HFFc6 (cell line): ENCODE measurements around the gene OR8B8. TPM values are rescaled to one million over a fixed set of nuclear protein-coding genes. Genes with fewer than 3 reads are reported as not detected.

Source experiments
- DNase-seq: peaks from one replicate; pipeline ENCODE4 v3.0.0-alpha.2; 2018
- H3K27ac Mint-ChIP-seq: 2 replicates; pipeline ENCODE4 v1.8.0; 2020; ENCODE audit warnings: mild to moderate bottlenecking, mixed read lengths
- H3K27me3 Mint-ChIP-seq: 2 replicates; pipeline ENCODE4 v1.8.0; 2021; ENCODE audit warnings: mild to moderate bottlenecking, moderate library complexity, mixed read lengths; ENCODE audit not compliant: insufficient read depth
- H3K36me3 Mint-ChIP-seq: 2 replicates; pipeline ENCODE4 v1.8.0; 2021; ENCODE audit warnings: low read depth, mixed read lengths
- H3K4me1 Mint-ChIP-seq: 2 replicates; pipeline ENCODE4 v1.8.0; 2020; ENCODE audit warnings: low read depth, mixed read lengths
- H3K4me3 Mint-ChIP-seq: 2 replicates; pipeline ENCODE4 v1.8.0; 2020; ENCODE audit warnings: mild to moderate bottlenecking, moderate library complexity, mixed read lengths
- H3K9me3 Mint-ChIP-seq: 2 replicates; pipeline ENCODE4 v1.8.0; 2020; ENCODE audit warnings: mild to moderate bottlenecking, mixed read lengths
- long read RNA-seq: library from polyadenylated mRNA; unstranded; transcript quantifications from one replicate; pipeline ENCODE4 v2.0.0, GENCODE V29; 2019
- total RNA-seq, 6 experiments: library from RNA; stranded (reverse); fragmentation: NEBNext Ultra II Directional; extraction: Animal tissue kit (Norgen Biotek cat#: 25700); gene quantifications; 2 replicates in 1 of 6; 3 replicates in 5 of 6; pipeline ENCODE4 v1.2.3, GENCODE V29; 2021
- TF ChIP-seq, protein P1 (sequence below): fragments of 200-600 bp; sonication (generic); IDR thresholded peaks from 2 replicates; pipeline ENCODE4 v1.5.0; 2021; ENCODE audit warnings: antibody characterized with exemption, mild to moderate bottlenecking

The OR8B8 gene, protein sequence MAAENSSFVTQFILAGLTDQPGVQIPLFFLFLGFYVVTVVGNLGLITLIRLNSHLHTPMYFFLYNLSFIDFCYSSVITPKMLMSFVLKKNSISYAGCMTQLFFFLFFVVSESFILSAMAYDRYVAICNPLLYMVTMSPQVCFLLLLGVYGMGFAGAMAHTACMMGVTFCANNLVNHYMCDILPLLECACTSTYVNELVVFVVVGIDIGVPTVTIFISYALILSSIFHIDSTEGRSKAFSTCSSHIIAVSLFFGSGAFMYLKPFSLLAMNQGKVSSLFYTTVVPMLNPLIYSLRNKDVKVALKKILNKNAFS
- total RNA-seq, result not detected
- long read RNA-seq, result 0 reads

DNA sequence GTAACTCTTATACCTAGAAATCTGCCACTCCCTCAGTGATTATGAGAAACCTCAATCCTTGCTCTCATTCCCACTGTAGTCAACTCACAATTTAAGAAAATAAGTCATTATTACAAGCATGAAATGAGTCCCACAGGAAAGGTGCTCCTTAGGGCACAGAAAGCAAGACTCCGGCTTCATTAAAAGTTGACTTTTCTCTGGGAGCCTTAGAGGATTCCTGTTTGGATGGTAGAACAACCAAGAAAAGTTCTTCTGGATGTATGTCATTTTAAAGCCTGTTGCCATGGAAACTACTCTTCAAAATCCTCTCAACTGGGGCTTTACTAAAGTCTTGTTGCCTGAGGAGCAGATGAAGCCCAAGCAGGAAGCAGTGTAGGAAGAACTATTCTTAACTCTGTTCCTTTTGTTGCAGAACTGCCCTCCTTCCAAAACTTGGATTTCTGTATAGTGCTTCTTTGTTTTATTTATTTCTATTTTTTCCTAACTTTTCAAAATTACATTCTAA, at the start of gene OR8B8:
OR8B8 (minus strand) TSS at position 51 of the 505 bp plus-strand sequence. CDS start 4,611 bp downstream, outside the sequence.
- Mint-ChIP-seq H3K4me1 (no peaks in the 10 kb centered on the region), H3K9me3 (no peaks in the 10 kb centered on the region)

DNA sequence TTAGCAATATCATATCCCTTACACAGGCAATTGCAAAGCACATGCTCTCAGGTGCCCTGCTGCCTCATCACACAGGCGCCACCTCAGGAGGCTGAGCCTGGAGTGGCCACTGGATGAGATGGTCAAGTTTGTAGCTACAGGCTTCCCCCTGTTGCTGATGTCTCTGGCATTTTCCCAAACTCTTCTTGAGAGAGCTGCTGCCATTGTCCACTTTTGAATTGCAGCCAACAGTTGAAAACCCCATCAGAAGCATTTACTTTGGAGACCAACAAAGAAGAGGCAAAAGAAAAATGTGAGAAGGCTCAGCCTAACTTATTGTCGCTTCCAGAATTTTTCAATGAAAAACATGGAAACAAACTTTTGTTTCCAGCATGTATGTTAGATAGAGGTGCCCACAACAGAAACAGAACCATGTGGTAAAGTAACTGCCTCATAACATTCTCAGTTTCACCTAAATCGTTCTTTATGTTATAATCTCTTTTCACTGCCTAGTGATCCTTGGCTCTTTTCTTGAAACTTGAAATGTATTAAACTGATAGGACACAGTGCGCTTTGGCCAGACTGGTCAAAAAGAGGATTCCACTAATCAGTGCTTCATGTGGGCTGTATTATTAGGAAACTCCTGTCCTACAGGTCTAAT, 47.6 kb upstream of the OR8B8 start:
- no peaks in the 10 kb centered on the region for H3K36me3 Mint-ChIP-seq
- no peak overlapping the region for H3K4me3 Mint-ChIP-seq
- H3K27ac Mint-ChIP-seq, result no peak overlapping the region
- no peak for DNase-seq
- H3K9me3 Mint-ChIP-seq, result peaks cover 4% of the 10 kb centered on the region
- H3K27me3 Mint-ChIP-seq, result no peaks in the 10 kb centered on the region; the same call in none of the 2 replicates
- TF ChIP-seq, protein P1, sequence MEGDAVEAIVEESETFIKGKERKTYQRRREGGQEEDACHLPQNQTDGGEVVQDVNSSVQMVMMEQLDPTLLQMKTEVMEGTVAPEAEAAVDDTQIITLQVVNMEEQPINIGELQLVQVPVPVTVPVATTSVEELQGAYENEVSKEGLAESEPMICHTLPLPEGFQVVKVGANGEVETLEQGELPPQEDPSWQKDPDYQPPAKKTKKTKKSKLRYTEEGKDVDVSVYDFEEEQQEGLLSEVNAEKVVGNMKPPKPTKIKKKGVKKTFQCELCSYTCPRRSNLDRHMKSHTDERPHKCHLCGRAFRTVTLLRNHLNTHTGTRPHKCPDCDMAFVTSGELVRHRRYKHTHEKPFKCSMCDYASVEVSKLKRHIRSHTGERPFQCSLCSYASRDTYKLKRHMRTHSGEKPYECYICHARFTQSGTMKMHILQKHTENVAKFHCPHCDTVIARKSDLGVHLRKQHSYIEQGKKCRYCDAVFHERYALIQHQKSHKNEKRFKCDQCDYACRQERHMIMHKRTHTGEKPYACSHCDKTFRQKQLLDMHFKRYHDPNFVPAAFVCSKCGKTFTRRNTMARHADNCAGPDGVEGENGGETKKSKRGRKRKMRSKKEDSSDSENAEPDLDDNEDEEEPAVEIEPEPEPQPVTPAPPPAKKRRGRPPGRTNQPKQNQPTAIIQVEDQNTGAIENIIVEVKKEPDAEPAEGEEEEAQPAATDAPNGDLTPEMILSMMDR, result no peak
- no peaks in the 10 kb centered on the region for H3K4me1 Mint-ChIP-seq

More for the DNA sequence above, at the start of gene OR8B8:
- no peak for DNase-seq
- Mint-ChIP-seq H3K27ac (no peak within 1 kb of the TSS), H3K27me3 (peaks cover 4% of the 10 kb centered on the region; the same call in 1 of the 2 replicates), H3K4me3 (no peak within 1 kb of the TSS), H3K36me3 (no peaks in the 10 kb centered on the region)
- TF ChIP-seq, protein P1, result no peak

DNA sequence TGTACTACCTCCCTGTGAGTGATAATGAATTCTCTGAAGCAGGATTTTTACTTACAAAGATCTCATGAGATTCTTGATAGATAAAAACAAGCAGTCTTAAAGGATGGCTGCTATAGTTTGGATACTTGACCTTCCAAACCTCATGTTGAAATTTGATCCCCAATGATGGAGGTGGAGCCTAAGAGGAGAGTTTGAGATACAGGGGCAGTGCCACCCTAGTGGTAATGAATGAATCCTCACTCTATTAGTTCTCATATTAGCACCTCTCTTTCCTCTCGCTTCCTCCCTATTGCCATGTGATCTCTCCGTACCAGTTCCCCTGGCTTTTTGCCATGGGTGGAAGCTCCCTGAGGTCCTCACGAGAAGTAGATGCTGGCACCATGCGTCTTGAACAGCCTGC, 37.9 kb upstream of the OR8B8 start:
- no peak for DNase-seq
- Mint-ChIP-seq H3K27ac (no peak overlapping the region), H3K36me3 (no peaks in the 10 kb centered on the region), H3K9me3 (0 out of 2 replicates have a peak, but pooled peaks cover 5% of the 10 kb centered on the region), H3K27me3 (no peaks in the 10 kb centered on the region; the same call in 1 of the 2 replicates), H3K4me3 (no peak overlapping the region), H3K4me1 (peaks cover 39% of the 10 kb centered on the region)
- TF ChIP-seq, protein P1, result no peak

DNA sequence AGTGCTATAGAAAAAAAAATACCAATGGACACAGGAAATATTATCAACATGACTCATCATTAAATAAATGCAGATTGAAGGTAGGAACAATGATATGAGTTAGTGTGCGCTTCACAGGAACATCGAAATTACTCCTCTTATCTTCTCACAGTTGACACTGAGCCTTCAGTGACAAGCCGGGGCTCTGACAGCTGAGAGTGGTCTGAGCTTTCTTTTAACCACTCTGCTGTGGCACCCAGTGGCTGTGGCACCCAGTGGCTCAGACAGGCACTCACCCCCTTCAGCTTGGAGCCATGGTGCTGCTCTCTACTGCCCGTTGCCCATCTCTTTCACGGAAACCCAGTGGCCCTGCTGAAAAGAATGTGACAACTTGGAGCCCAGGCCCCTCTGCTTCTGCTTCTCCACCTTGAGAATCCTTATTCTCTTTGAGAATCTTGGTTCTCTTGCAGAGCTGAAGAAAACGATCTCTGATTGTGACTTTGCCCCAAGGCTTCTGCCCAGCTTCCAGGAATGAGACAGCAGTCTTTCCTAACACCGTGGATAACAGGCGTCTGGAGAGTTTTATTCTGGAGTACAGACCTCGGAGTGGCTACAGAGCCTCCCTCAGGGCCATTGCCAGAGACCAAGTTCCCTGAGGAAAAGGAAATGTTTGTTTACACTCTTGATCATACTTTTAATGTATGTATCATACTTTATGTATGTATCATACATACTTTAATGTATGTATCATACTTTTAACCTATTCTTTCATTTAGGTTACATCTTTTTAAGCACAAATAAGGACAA, 37.1 kb upstream of the OR8B8 start:
- Mint-ChIP-seq H3K27me3 (no peaks in the 10 kb centered on the region; the same call in 1 of the 2 replicates), H3K4me3 (peak overlapping the region; percentile 69), H3K9me3 (0 out of 2 replicates have a peak, but pooled peaks cover 5% of the 10 kb centered on the region), H3K36me3 (no peaks in the 10 kb centered on the region), H3K4me1 (peaks cover 39% of the 10 kb centered on the region), H3K27ac (peak overlapping the region; percentile 73)
- DNase-seq, result peak; percentile 5
- TF ChIP-seq, protein P1, result no peak
